Measurements from ENCODE around the gene TSPAN11. TPM values are rescaled to one million over a fixed set of nuclear protein-coding genes. Genes with fewer than 3 reads are reported as not detected.

The TSPAN11 gene
- total and polyA plus RNA-seq, 2 donors (not counting 1 experiment from before 2014, with no cell fraction given) = not detected

- Histone ChIP-seq H3K9ac (ENCODE audit: low read length) (no peak overlapping the region), H3K27me3 (replicated peaks in 1 of 4; ENCODE audit: control extremely low read depth in 1 of 4, control insufficient read depth in 3 of 4, insufficient read depth in 4 of 4, low read length in 3 of 4) (no peaks in the 10 kb centered on the region), H3K36me3 (replicated peaks in 1 of 2; ENCODE audit: control extremely low read depth in 1 of 2, control insufficient read depth in 1 of 2, extremely low read depth in 1 of 2, insufficient read depth in 2 of 2, low read length in 1 of 2) (no peaks in the 10 kb centered on the region), H3K4me3 (ENCODE audit: control extremely low read depth in 1 of 5, extremely low read depth in 1 of 5, insufficient read depth in 1 of 5, low read depth in 2 of 5, low read length in 4 of 5) (no peak overlapping the region), H4K20me1 (ENCODE audit: control insufficient read depth, insufficient read depth, low read length, poor library complexity, severe bottlenecking) (no peaks in the 10 kb centered on the region), H3K9me3 (ENCODE audit: control extremely low read depth in 1 of 3, control insufficient read depth in 2 of 3, insufficient read depth in 1 of 3, low read length in 2 of 3) (no peaks in the 10 kb centered on the region), H3K4me1 (ENCODE audit: control insufficient read depth in 2 of 2, insufficient read depth in 2 of 2, low read length in 2 of 2) (no peaks in the 10 kb centered on the region), H3K4me2 (replicated peaks; ENCODE audit: low read depth, low read length, poor library complexity, severe bottlenecking) (no peak overlapping the region), H2AFZ (ENCODE audit: insufficient read depth, low read depth, low read length, poor library complexity, severe bottlenecking) (no peak overlapping the region), H3K27ac (ENCODE audit: low read length in 2 of 2) (no peak overlapping the region), H3K79me2 (ENCODE audit: control insufficient read depth, insufficient read depth, low read length) (no peaks in the 10 kb centered on the region)
- ChIA-PET POLR2A (no interaction called here), CTCF (no interaction called here)
- TF ChIP-seq, protein P1, sequence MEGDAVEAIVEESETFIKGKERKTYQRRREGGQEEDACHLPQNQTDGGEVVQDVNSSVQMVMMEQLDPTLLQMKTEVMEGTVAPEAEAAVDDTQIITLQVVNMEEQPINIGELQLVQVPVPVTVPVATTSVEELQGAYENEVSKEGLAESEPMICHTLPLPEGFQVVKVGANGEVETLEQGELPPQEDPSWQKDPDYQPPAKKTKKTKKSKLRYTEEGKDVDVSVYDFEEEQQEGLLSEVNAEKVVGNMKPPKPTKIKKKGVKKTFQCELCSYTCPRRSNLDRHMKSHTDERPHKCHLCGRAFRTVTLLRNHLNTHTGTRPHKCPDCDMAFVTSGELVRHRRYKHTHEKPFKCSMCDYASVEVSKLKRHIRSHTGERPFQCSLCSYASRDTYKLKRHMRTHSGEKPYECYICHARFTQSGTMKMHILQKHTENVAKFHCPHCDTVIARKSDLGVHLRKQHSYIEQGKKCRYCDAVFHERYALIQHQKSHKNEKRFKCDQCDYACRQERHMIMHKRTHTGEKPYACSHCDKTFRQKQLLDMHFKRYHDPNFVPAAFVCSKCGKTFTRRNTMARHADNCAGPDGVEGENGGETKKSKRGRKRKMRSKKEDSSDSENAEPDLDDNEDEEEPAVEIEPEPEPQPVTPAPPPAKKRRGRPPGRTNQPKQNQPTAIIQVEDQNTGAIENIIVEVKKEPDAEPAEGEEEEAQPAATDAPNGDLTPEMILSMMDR (IDR thresholded peaks at IDR 0.05) = no peak
- TF ChIP-seq EZH2 (IDR thresholded peaks at IDR 0.05; ENCODE audit: borderline replicate concordance, insufficient read depth, low read depth, low read length, poor library complexity, severe bottlenecking) = no peak
- WGBS (ENCODE audit: insufficient coverage) = 80% methylated on average over 2 of the region's 6 CpGs
- ATAC-seq (ENCODE audit: low read depth) (no peak), DNase-seq (no peak)
- intact Hi-C loops (cut with micrococcal nuclease) = no loop called here
- H3K4me1 Mint-ChIP-seq = no peaks in the 10 kb centered on the region
- H3K9me3 Mint-ChIP-seq (ENCODE audit: insufficient read depth) = no peaks in the 10 kb centered on the region
- no peak overlapping the region for H3K4me3 Mint-ChIP-seq
- H3K27ac Mint-ChIP-seq = no peak overlapping the region
- H3K27me3 Mint-ChIP-seq = no peaks in the 10 kb centered on the region
Observed at GRCh38 chr12:30975581-30975980, 49.0 kb downstream of the TSPAN11 start.

DNA sequence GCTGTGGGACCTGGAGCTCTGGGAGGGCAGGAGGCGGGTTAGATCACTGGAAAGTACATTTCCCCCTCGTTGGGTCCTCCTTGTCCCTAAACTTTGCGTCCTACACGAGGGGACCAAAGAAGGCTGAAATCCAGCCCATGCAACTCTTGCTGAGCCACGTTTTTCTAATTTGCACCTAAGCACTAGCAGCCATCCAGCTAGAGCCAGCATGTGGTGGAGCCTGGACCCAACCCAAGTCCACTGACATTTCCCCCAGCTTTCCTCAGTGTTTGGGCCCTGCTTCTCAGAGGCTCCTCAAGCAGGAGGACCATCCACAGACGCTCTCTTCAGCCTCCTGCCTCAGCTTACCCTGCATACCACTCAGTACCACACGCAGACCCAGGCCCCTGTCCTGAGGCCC is 49.7 kb downstream of the TSPAN11 start:
- Histone ChIP-seq H3K27me3 (replicated peaks in 1 of 4; ENCODE audit: control extremely low read depth in 1 of 4, control insufficient read depth in 3 of 4, insufficient read depth in 4 of 4, low read length in 3 of 4) (no peaks in the 10 kb centered on the region), H2AFZ (ENCODE audit: insufficient read depth, low read depth, low read length, poor library complexity, severe bottlenecking) (no peak overlapping the region), H3K9me3 (ENCODE audit: control extremely low read depth in 1 of 3, control insufficient read depth in 2 of 3, insufficient read depth in 1 of 3, low read length in 2 of 3) (no peaks in the 10 kb centered on the region), H4K20me1 (ENCODE audit: control insufficient read depth, insufficient read depth, low read length, poor library complexity, severe bottlenecking) (no peaks in the 10 kb centered on the region), H3K4me1 (ENCODE audit: control insufficient read depth in 2 of 2, insufficient read depth in 2 of 2, low read length in 2 of 2) (no peaks in the 10 kb centered on the region), H3K36me3 (replicated peaks in 1 of 2; ENCODE audit: control extremely low read depth in 1 of 2, control insufficient read depth in 1 of 2, extremely low read depth in 1 of 2, insufficient read depth in 2 of 2, low read length in 1 of 2) (no peaks in the 10 kb centered on the region), H3K9ac (ENCODE audit: low read length) (no peak overlapping the region), H3K27ac (ENCODE audit: low read length in 2 of 2) (no peak overlapping the region), H3K4me3 (ENCODE audit: control extremely low read depth in 1 of 5, extremely low read depth in 1 of 5, insufficient read depth in 1 of 5, low read depth in 2 of 5, low read length in 4 of 5) (no peak overlapping the region), H3K4me2 (replicated peaks; ENCODE audit: low read depth, low read length, poor library complexity, severe bottlenecking) (no peak overlapping the region), H3K79me2 (ENCODE audit: control insufficient read depth, insufficient read depth, low read length) (no peaks in the 10 kb centered on the region)
- POLR2A ChIA-PET = no interaction called here
- Mint-ChIP-seq H3K4me3 (no peak overlapping the region), H3K27ac (no peak overlapping the region), H3K27me3 (no peaks in the 10 kb centered on the region), H3K4me1 (no peaks in the 10 kb centered on the region), H3K9me3 (ENCODE audit: insufficient read depth) (no peaks in the 10 kb centered on the region)
- DNase-seq (no peak), ATAC-seq (ENCODE audit: low read depth) (no peak)
- CTCF ChIA-PET = no interaction called here
- TF ChIP-seq, protein P1 (IDR thresholded peaks at IDR 0.05) = no peak
- TF ChIP-seq EZH2 (IDR thresholded peaks at IDR 0.05; ENCODE audit: borderline replicate concordance, insufficient read depth, low read depth, low read length, poor library complexity, severe bottlenecking) = no peak
- WGBS (ENCODE audit: insufficient coverage) = 83% methylated on average over 7 of the region's 7 CpGs
- intact Hi-C loops (cut with micrococcal nuclease) = no loop called here
